HG03103 (cell line): Measurements from ENCODE around the gene AGAP5.
"Not testable (repeated sequence)": the region's sequence is repeated elsewhere in the genome, so short reads cannot be mapped to it uniquely, and the experiment has no call there.

Source experiments
- ATAC-seq: cut with Tn5 transposase; IDR thresholded peaks from one replicate; pipeline ENCODE4 v1.9.1; 2021; ENCODE audit warnings: low read depth; ENCODE audit not compliant: unreplicated experiment

Gene AGAP5

DNA sequence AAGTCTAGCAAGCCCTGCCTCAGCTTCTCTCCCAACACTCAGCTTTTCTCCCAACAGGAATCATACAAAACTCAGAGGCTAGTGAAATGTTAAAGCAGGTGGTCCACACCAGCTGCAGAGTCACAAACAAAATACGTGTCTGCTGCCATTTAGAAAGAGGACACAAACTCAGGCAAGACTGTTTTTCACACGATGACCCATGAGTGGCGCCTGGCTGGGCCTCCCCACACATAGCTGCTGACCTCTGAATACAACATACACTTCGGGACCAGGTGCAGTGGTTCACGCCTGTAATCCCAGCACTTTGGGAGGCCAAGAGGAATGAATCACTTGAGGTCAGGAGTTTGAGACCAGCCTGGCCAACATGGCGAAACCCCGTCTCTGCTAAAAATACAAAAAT, 35.2 kb downstream of the AGAP5 start:
- not testable (repeated sequence) for ATAC-seq

DNA sequence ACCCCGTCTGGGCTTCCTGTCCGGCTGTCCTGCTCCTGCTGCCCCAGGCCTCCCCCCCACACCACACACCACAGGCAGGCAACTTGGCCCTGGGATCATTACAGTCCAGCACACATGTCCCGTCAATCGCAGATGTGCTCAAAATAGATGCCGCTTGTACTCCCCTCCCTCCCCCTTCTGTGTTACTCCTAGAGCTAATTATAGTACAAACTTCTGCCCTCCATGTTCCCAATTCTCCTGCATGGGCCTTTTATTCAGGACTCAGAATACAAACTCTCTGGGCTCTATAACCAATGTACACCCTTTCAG, 42.0 kb downstream of the AGAP5 start, which contains the start of gene SYNPO2L:
Gene SYNPO2L, minus strand, starts transcription at position 40 of the 309 bp plus-strand sequence. CDS start 107 bp downstream, outside the sequence.
- ATAC-seq: no peak

DNA sequence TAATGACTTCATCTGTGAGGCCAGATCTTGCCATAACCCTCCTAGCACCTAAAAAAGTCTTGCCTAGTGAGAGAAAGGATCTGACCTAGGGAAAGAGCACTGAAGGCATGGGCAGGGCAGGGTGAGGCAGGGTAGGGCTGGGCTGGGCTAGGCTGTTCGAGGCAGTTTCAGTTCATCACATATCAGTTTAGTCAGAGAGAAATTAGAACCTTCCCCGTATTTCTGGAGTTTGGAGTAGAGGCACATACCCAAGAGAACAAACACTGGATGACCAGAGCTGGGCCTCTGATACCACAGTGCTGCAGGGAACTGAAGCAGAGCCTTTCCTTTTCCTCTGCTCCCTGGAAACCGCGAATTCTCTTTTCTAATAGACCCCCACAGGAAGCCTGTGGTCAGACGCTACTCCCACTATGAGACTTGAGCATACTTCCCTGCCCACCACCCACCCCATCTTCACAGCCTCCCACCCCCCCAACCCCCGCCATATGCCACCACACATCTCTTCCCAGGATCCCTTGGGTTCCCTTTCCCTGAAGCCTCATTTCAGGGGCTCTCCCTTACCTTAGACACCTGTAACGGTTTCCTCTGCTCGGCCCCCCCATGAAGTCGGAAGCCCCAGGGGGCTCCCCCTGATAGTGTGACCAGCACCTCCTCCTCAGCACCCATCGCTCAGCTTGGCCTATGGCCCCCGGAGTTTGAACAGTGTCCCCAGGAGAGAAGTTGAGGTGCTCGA, 42.5 kb downstream of the AGAP5 start:
- no peak for ATAC-seq

DNA sequence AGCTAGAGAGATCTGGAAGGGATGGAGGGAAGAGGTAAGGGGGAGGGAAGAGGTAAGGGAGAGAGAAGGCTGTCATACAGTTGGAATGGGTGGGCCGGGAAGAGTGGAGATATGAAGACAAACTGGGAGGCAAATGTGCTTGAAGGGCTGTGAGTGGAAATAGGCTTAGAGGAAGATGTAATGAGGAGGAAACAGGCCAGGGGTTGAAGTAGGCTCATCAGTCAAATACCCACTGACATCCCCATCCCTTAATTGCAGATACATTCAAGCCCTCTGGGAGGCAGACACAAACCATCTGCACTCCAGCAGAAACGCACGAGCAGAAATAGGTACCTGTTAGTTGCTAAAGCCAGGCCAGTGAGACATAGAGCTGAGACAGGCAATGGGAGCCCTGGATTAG, 44.2 kb downstream of the AGAP5 start:
- ATAC-seq: no peak

- ATAC-seq: no peak
Measured at GRCh38 chr10:73653195-73653594, 44.7 kb downstream of the AGAP5 start.

DNA sequence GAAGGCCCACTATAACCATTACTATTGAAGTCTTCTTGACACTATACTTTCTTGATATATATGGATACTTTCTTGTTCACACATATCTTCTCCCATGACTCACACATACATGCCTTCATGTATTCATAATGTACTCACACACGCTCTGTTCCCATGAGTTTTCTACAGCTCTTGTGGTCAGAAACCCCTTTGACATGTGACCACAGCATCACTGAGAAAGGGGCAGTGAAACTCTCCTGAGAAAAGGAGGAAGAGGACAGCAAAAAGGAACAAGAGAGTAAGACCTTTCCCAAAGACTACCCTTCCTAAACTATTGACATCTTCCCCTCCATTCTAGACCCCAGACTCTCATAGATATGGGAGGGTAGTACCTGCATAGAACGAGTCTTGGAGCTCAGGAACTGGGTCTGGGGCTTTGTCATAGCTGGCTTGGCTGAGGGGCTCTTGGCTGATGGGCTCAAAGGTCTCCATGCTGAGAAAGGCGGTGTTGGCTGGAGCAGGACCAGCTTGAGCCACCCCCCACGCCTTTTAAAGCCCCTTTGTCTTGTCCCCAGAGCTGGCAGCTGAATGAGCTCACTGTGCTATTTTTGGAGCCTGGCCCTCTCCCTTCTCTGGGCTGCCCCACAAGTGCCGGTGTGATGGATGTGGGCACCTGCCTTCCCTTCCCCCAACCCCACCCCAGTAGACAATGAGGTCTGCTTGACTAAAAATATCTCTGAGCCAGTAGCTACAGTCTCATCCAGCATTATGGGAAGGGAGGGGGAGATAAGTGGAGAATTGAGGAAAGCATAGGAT, 47.2 kb downstream of the AGAP5 start:
- no peak for ATAC-seq

DNA sequence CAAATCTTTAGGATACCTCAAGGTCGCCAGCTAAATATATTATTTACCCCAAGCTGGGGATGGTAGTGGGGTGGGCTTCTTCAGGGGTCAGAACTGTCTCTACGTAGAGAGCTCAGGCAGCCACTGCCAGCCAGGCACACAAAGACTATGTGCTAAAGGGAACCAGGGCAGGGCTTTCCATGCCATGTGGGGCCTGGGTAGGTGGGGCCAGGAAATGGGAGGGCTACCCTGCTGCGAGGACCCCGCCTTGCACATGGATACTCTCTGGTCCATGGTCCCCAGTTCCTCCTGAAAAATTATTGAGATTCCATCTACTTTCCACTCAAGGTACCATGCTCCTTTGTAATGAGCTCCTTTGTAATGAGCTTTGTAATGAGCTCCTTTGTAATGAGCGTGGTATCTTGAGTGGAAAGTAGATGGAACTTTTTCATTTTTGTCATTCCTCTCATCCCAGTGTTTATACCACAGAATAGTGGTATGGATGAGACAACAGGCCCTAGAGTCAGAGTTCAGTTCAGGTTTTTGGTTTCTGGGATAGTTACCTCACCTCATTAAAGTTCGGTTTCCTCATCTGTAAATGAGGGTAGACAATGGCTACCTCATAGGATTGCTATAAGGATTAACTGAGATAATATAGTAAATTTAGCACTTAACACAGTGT, 47.9 kb downstream of the AGAP5 start:
- no peak for ATAC-seq

GRCh38 chr10:73648975-73649829, 48.7 kb downstream of the AGAP5 start:
- no peak for ATAC-seq

- no peak for ATAC-seq
Measured at GRCh38 chr10:73647875-73648651, 49.8 kb downstream of the AGAP5 start.

DNA sequence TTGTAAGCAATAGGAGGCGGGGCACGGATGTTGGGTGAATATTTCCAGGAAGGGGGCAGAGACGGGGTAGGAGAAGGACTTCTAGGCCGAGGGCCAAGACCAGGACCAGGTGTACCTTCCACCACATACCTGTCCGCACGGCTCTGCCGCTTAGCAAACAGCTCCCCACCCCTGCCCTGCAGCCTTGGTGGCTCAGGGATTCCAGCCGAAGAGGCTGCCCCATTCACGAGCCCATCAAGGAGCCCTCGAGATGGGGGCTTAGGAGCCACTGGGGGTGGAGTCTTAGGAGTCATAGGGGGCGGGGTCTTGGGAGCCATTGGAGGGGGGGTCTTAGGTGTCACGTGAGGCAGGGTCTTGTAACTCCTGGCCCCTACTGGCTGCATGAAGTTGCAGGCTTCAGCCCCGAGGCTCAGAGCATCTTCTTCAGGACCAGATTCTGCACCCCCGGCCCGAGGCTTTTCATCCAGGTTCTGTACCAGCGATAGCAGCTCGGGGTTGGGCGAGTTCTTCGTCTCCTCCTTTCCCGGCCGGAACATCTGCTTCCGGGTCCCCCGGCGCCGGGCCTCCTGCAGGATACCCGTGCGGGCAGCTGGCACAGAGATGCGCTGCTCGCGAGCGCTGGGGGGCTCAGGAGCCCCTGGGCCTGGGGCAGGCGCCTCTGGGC, 50.6 kb downstream of the AGAP5 start:
- no peak for ATAC-seq

GRCh38 chr10:73646598-73647041, 51.3 kb downstream of the AGAP5 start:
- ATAC-seq: no peak

DNA sequence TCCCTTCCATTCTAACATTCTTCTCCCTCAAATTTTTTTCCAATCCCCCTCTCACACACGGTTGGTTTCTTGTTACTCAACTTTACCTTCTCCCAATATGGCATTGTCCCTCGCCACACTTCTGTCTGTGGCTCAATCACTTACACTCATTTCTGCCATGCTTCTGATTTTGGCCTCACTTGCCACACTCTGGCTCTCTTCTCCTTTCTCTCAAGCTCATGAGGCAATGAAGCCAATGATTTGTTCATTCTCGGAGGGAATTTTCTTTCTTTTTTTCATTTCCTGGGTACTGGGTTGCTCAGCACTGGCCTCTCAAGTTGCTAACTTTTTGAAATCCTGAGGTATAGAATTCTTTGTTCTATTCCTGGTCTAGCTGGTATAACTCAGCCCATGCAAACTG, 52.7 kb downstream of the AGAP5 start:
- ATAC-seq: no peak

DNA sequence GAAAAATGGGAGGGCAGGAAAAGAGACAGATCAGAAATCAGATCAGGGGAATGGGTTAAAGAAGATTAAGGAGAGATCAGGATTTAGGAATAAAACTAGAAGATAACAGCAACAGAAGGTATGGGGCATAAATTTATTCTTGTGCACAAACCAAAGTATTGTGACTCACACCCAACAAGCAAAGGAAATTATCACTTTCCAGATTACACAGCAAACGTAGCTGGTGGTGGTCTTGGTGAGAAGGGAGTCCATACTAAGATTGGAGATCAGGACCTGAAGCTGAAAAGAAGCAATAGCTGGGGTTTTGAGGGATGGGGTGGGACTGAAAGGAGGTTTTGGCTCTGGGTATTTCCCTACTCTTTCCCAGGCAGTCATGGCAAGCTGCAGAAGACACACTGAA, 53.1 kb downstream of the AGAP5 start:
- no peak for ATAC-seq

GRCh38 chr10:73644015-73644743, 53.7 kb downstream of the AGAP5 start:
- ATAC-seq: no peak

DNA sequence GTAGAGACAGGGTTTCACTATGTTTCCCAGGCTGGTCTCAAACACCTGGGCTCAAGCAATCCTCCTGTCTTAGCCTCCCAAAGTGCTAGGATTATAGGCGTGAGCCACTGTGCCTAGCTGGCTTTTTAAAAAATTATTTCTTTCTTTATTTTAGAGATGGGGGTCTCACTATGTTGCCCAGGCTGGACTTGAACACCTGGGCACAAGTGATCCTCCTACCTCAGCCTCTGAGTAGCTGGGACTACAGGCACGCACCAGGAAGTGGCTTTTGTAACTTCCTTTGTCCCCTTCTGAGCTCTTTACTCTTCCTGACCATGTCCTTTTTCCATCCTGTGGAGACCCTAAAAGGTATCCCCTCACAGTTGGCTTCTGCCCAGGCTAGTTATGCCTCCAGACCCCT, 54.5 kb downstream of the AGAP5 start:
- ATAC-seq: no peak

GRCh38 chr10:73641328-73642060, 56.4 kb downstream of the AGAP5 start, which contains the start of gene MYOZ1:
TSS of gene MYOZ1 (minus strand) at chr10:73641474. CDS start at chr10:73640017, 1,457 bp downstream.
- ATAC-seq: no peak

- ATAC-seq: no peak
Measured at GRCh38 chr10:73639286-73639685, 58.6 kb downstream of the AGAP5 start.

GRCh38 chr10:73635781-73636180, 62.1 kb downstream of the AGAP5 start:
- no peak for ATAC-seq
